Ishikawa (cell line): ENCODE data around the gene NUP88.

Source experiments
- CEBPB ChIP-seq: IDR thresholded peaks from 2 replicates; pipeline ENCODE4 v1.6.1; 2012
- CREB1 ChIP-seq: IDR thresholded peaks from 2 replicates; pipeline ENCODE4 v1.6.1; 2012; ENCODE audit warnings: low read depth
- EP300 ChIP-seq: IDR thresholded peaks from 2 replicates; pipeline ENCODE4 v1.6.1; 2012; ENCODE audit warnings: borderline replicate concordance
- FOXM1 ChIP-seq: IDR thresholded peaks from 2 replicates; pipeline ENCODE4 v1.6.1; 2012; ENCODE audit warnings: low read depth, borderline replicate concordance
- MAX ChIP-seq: IDR thresholded peaks from 2 replicates; pipeline ENCODE4 v1.6.1; 2012
- RAD21 ChIP-seq: IDR thresholded peaks from 2 replicates; pipeline ENCODE4 v1.6.1; 2012; ENCODE audit warnings: low read depth
- TAF1 ChIP-seq: IDR thresholded peaks from 2 replicates; pipeline ENCODE4 v1.6.1; 2012; ENCODE audit warnings: low read depth, mild to moderate bottlenecking
- ZBTB7A ChIP-seq: IDR thresholded peaks from 2 replicates; pipeline ENCODE4 v1.6.1; 2012; ENCODE audit warnings: low read depth
- TF ChIP-seq, protein P1 (sequence below): IDR thresholded peaks from 2 replicates; pipeline ENCODE4 v1.6.1; 2012

- TF ChIP-seq EP300, result no peak
- TF ChIP-seq, protein P1, sequence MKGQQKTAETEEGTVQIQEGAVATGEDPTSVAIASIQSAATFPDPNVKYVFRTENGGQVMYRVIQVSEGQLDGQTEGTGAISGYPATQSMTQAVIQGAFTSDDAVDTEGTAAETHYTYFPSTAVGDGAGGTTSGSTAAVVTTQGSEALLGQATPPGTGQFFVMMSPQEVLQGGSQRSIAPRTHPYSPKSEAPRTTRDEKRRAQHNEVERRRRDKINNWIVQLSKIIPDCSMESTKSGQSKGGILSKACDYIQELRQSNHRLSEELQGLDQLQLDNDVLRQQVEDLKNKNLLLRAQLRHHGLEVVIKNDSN, result no peak
- TF ChIP-seq ZBTB7A, result no peak
- no peak for TF ChIP-seq CREB1
- TF ChIP-seq RAD21, result no peak
- TF ChIP-seq MAX, result no peak
- TF ChIP-seq FOXM1, result no peak
- no peak for TF ChIP-seq TAF1
- TF ChIP-seq CEBPB, result no peak
Observed at GRCh38 chr17:5468075-5468473, 48.6 kb upstream of the NUP88 start.
